OCI-LY1 (cell line): Measurements from ENCODE around the gene ABHD17C.

Experiments
- H2AFZ ChIP-seq: fragments of 200-600 bp; sonication (generic), shearing (Covaris generic); 2 replicates; pipeline ENCODE4 v1.6.0; 2014; ENCODE audit warnings: antibody characterized with exemption, mild to moderate bottlenecking, low read length
- H3F3A ChIP-seq: fragments of 200-600 bp; sonication (generic), shearing (Covaris generic); 2 replicates; pipeline ENCODE4 v1.6.0; 2014; ENCODE audit warnings: mild to moderate bottlenecking, antibody characterized with exemption, low read length, moderate library complexity; ENCODE audit not compliant: insufficient read depth
- H3K27ac ChIP-seq: fragments of 200-600 bp; sonication (generic); 2 replicates; pipeline ENCODE4 v1.5.1; 2014; ENCODE audit warnings: low read length, mixed run types, mild to moderate bottlenecking, low read depth; ENCODE audit not compliant: poor library complexity, severe bottlenecking
- H3K27me3 ChIP-seq: fragments of 200-600 bp; sonication (generic); 2 replicates; pipeline ENCODE4 v1.6.0; 2014; ENCODE audit warnings: antibody characterized with exemption, mild to moderate bottlenecking, low read length, moderate library complexity; ENCODE audit not compliant: insufficient read depth
- H3K36me3 ChIP-seq: fragments of 200-600 bp; sonication (generic); 2 replicates; pipeline ENCODE4 v1.6.1; 2014; ENCODE audit warnings: mild to moderate bottlenecking, antibody characterized with exemption, low read length, moderate library complexity, mixed read lengths; ENCODE audit not compliant: insufficient read depth
- H3K4me1 ChIP-seq: fragments of 200-600 bp; sonication (generic); 2 replicates; pipeline ENCODE4 v1.5.1; 2014; ENCODE audit warnings: mild to moderate bottlenecking, low read length, moderate library complexity; ENCODE audit not compliant: insufficient read depth, severe bottlenecking
- H3K4me2 ChIP-seq: fragments of 200-600 bp; sonication (generic), shearing (Covaris generic); 2 replicates; pipeline ENCODE4 v1.6.1; 2014; ENCODE audit warnings: low read length
- H3K4me3 ChIP-seq: fragments of 200-600 bp; sonication (generic); 2 replicates; pipeline ENCODE4 v1.5.1; 2014; ENCODE audit warnings: low read length, low read depth, mild to moderate bottlenecking, mixed read lengths; ENCODE audit not compliant: poor library complexity, severe bottlenecking
- H3K79me2 ChIP-seq: fragments of 200-600 bp; shearing (Covaris generic); 2 replicates; pipeline ENCODE4 v1.6.1; 2016; ENCODE audit warnings: mixed run types, low read length, mixed read lengths; ENCODE audit not compliant: insufficient read depth
- H3K9ac ChIP-seq: fragments of 200-600 bp; sonication (generic), shearing (Covaris generic); 2 replicates; pipeline ENCODE4 v1.6.1; 2014; ENCODE audit warnings: mild to moderate bottlenecking, low read length, mixed read lengths
- H3K9me2 ChIP-seq: fragments of 200-600 bp; sonication (generic), shearing (Covaris generic); 2 replicates; pipeline ENCODE4 v1.6.1; 2014; ENCODE audit warnings: low read depth, mild to moderate bottlenecking, low read length, mixed read lengths
- H3K9me3 ChIP-seq: fragments of 200-600 bp; shearing (Covaris generic); 2 replicates; pipeline ENCODE4 v1.6.1; 2014; ENCODE audit warnings: low read length, mixed read lengths
- H4K20me1 ChIP-seq: fragments of 200-600 bp; sonication (generic), shearing (Covaris generic); 2 replicates; pipeline ENCODE4 v1.6.0; 2016; ENCODE audit warnings: mild to moderate bottlenecking, low read length; ENCODE audit not compliant: insufficient read depth
- EZH2 ChIP-seq: fragments of 200-600 bp; sonication (generic), shearing (Covaris generic); IDR thresholded peaks from 2 replicates; pipeline ENCODE4 v1.8.0; 2017; ENCODE audit warnings: borderline replicate concordance, mixed run types, mild to moderate bottlenecking, antibody characterized with exemption, low read length, moderate library complexity, mixed read lengths
- TF ChIP-seq, protein P1 (sequence below): fragments of 200-600 bp; sonication (generic), shearing (Covaris generic); IDR thresholded peaks from 2 replicates; pipeline ENCODE4 v1.5.1; 2017; ENCODE audit warnings: mild to moderate bottlenecking, antibody characterized with exemption, low read length, moderate library complexity, mixed read lengths

The ABHD17C gene

DNA sequence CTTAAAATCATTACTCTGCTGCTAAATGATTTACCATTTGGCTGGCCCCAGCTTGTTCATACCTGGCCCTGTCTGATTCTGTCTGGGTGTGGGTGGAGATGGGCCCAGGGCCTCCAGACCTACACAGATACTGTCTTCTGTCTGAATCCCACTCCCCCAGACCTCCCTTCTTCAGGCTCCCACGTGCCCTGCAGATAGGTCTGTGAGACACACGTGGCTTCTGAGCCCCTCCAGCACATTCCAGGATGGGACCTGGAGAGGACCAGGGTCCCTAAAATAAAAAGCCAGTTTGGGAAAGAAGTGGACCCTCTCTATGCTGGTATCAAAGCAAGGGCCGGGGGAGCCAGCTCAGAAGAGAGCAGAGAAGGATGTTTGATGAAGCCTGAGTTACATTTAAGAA, 69.4 kb downstream of the ABHD17C start:
- Histone ChIP-seq H3K36me3 (no peaks in the 10 kb centered on the region), H3K4me1 (no peaks in the 10 kb centered on the region)

DNA sequence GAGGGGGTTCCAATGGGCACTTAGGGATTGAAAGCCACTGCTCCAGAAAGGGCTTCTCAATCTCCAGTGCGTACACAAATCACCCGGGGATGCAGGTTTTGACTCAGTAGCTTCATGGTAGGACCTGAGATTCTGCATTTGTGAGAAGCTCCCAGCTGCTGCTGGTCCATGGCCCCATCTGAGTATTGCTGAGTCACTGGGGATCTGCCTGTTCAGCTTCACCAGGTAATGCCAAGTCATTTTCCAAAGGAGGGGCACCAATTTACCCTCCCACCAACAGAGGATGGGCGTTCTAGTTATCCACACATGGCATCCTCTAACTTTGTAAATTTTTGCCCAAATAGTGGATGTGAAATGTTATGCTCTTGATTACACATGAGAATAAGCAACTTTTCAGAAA, 71.2 kb downstream of the ABHD17C start:
- H3K4me1 ChIP-seq, result no peaks in the 10 kb centered on the region
- H3F3A ChIP-seq, result no peaks in the 10 kb centered on the region
- H3K4me3 ChIP-seq, result no peak overlapping the region
- no peaks in the 10 kb centered on the region for H3K36me3 ChIP-seq
- no peaks in the 10 kb centered on the region for H3K79me2 ChIP-seq
- peaks cover 4% of the 10 kb centered on the region; the same call in 1 of the 2 replicates for H3K27me3 ChIP-seq
- no peaks in the 10 kb centered on the region for H3K9me2 ChIP-seq
- H3K4me2 ChIP-seq, result no peak overlapping the region
- no peak overlapping the region for H3K9ac ChIP-seq
- H2AFZ ChIP-seq, result no peak overlapping the region
- no peak for TF ChIP-seq EZH2
- TF ChIP-seq, protein P1, sequence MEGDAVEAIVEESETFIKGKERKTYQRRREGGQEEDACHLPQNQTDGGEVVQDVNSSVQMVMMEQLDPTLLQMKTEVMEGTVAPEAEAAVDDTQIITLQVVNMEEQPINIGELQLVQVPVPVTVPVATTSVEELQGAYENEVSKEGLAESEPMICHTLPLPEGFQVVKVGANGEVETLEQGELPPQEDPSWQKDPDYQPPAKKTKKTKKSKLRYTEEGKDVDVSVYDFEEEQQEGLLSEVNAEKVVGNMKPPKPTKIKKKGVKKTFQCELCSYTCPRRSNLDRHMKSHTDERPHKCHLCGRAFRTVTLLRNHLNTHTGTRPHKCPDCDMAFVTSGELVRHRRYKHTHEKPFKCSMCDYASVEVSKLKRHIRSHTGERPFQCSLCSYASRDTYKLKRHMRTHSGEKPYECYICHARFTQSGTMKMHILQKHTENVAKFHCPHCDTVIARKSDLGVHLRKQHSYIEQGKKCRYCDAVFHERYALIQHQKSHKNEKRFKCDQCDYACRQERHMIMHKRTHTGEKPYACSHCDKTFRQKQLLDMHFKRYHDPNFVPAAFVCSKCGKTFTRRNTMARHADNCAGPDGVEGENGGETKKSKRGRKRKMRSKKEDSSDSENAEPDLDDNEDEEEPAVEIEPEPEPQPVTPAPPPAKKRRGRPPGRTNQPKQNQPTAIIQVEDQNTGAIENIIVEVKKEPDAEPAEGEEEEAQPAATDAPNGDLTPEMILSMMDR, result no peak
- no peaks in the 10 kb centered on the region for H3K9me3 ChIP-seq
- H3K27ac ChIP-seq, result no peak overlapping the region
- H4K20me1 ChIP-seq, result no peaks in the 10 kb centered on the region

More for the DNA sequence above, 69.4 kb downstream of the ABHD17C start:
- no peaks in the 10 kb centered on the region for H4K20me1 ChIP-seq
- H2AFZ ChIP-seq, result no peak overlapping the region
- H3K9ac ChIP-seq, result no peak overlapping the region
- no peak overlapping the region for H3K4me3 ChIP-seq
- H3K27me3 ChIP-seq, result peaks cover 4% of the 10 kb centered on the region; the same call in 1 of the 2 replicates
- H3K9me3 ChIP-seq, result no peaks in the 10 kb centered on the region
- H3K27ac ChIP-seq, result no peak overlapping the region
- no peak overlapping the region for H3K4me2 ChIP-seq
- TF ChIP-seq, protein P1, result no peak
- TF ChIP-seq EZH2, result no peak
- no peaks in the 10 kb centered on the region for H3K9me2 ChIP-seq
- no peaks in the 10 kb centered on the region for H3K79me2 ChIP-seq
- H3F3A ChIP-seq, result no peaks in the 10 kb centered on the region

- Histone ChIP-seq H2AFZ (no peak overlapping the region), H3K27ac (no peak overlapping the region), H3F3A (no peaks in the 10 kb centered on the region), H3K27me3 (no peaks in the 10 kb centered on the region; the same call in 1 of the 2 replicates), H4K20me1 (no peaks in the 10 kb centered on the region), H3K79me2 (no peaks in the 10 kb centered on the region), H3K36me3 (no peaks in the 10 kb centered on the region), H3K9ac (no peak overlapping the region), H3K4me2 (no peak overlapping the region), H3K9me2 (no peaks in the 10 kb centered on the region), H3K9me3 (no peaks in the 10 kb centered on the region), H3K4me1 (no peaks in the 10 kb centered on the region), H3K4me3 (no peak overlapping the region)
- TF ChIP-seq, protein P1, result no peak
- TF ChIP-seq EZH2, result no peak
Observed at GRCh38 chr15:80768158-80768557, 73.0 kb downstream of the ABHD17C start.
